KMS-11 (cell line): ENCODE results near the gene VMP1.
A peak's percentile ranks its signal among the peaks of the same experiment; 100 is the strongest.
"Not testable (repeated sequence)": the region's sequence is repeated elsewhere in the genome, so short reads cannot be mapped to it uniquely, and the experiment has no call there.

Experiments
- H2AFZ ChIP-seq: fragments of 200-600 bp; sonication (generic); 2 replicates; pipeline ENCODE4 v1.6.1; 2016; ENCODE audit warnings: antibody characterized with exemption, mixed run types, low read depth
- H3K27ac ChIP-seq: fragments of 200-600 bp; sonication (generic); 2 replicates; pipeline ENCODE4 v1.6.1; 2016; ENCODE audit warnings: mild to moderate bottlenecking, mixed run types
- H3K27me3 ChIP-seq: fragments of 200-600 bp; sonication (generic); 2 replicates; pipeline ENCODE4 v1.6.1; 2017; ENCODE audit warnings: mild to moderate bottlenecking, low read depth, mixed run types, moderate library complexity; ENCODE audit not compliant: insufficient read depth
- H3K36me3 ChIP-seq: fragments of 200-600 bp; sonication (generic); 2 replicates; pipeline ENCODE4 v1.6.1; 2017; ENCODE audit warnings: mild to moderate bottlenecking, mixed run types; ENCODE audit not compliant: insufficient read depth
- H3K4me1 ChIP-seq: fragments of 200-600 bp; sonication (generic); 2 replicates; pipeline ENCODE4 v1.6.1; 2016; ENCODE audit warnings: mild to moderate bottlenecking, low read depth, mixed run types; ENCODE audit not compliant: poor library complexity, severe bottlenecking
- H3K4me2 ChIP-seq: fragments of 200-600 bp; sonication (generic); 2 replicates; pipeline ENCODE4 v1.7.0; 2016; ENCODE audit warnings: mild to moderate bottlenecking, mixed run types
- H3K4me3 ChIP-seq: fragments of 200-600 bp; sonication (generic); IDR thresholded peaks from 2 replicates; pipeline ENCODE4 v1.6.1; 2017; ENCODE audit warnings: low read depth, low read length, mixed read lengths; ENCODE audit not compliant: insufficient read depth
- H3K79me2 ChIP-seq: fragments of 200-600 bp; sonication (generic); 2 replicates; pipeline ENCODE4 v1.6.1; 2016; ENCODE audit warnings: low read depth, mixed run types; ENCODE audit not compliant: insufficient read depth
- H3K9ac ChIP-seq: fragments of 200-600 bp; sonication (generic); 2 replicates; pipeline ENCODE4 v1.6.1; 2016; ENCODE audit warnings: mild to moderate bottlenecking, mixed run types
- H4K20me1 ChIP-seq: fragments of 200-600 bp; sonication (generic); 2 replicates; pipeline ENCODE4 v1.6.1; 2016; ENCODE audit warnings: mild to moderate bottlenecking, mixed run types; ENCODE audit not compliant: insufficient read depth
- CTCF ChIP-seq: fragments of 200-600 bp; sonication (generic); conservative IDR thresholded peaks from 2 replicates; pipeline ENCODE4 v1.6.1; 2017; ENCODE audit warnings: low read depth, mild to moderate bottlenecking, antibody characterized with exemption, low read length, moderate library complexity, mixed read lengths

VMP1 gene

GRCh38 chr17:59779521-59779920 lies 72.1 kb downstream of the VMP1 start:
- Histone ChIP-seq H4K20me1 (no peaks in the 10 kb centered on the region), H3K9ac (no peak overlapping the region), H3K79me2 (no peaks in the 10 kb centered on the region), H3K27me3 (no peaks in the 10 kb centered on the region), H3K36me3 (peaks cover 5% of the 10 kb centered on the region; the same call in 1 of the 2 replicates), H2AFZ (no peak overlapping the region), H3K4me3 (no peak overlapping the region), H3K4me1 (peaks cover 61% of the 10 kb centered on the region), H3K4me2 (peak overlapping the region; percentile 5; the same call in 1 of the 2 replicates), H3K27ac (no peak overlapping the region)
- TF ChIP-seq CTCF: no peak

- H4K20me1 ChIP-seq, H2AFZ ChIP-seq, H3K79me2 ChIP-seq, H3K27me3 ChIP-seq, H3K9ac ChIP-seq, H3K4me2 ChIP-seq, H3K27ac ChIP-seq, H3K4me3 ChIP-seq, H3K36me3 ChIP-seq: not testable (repeated sequence)
- H3K4me1 ChIP-seq: peaks cover 71% of the 10 kb centered on the region
These were observed 73.1 kb downstream of the VMP1 start for GRCh38 chr17:59780548-59780947.

DNA sequence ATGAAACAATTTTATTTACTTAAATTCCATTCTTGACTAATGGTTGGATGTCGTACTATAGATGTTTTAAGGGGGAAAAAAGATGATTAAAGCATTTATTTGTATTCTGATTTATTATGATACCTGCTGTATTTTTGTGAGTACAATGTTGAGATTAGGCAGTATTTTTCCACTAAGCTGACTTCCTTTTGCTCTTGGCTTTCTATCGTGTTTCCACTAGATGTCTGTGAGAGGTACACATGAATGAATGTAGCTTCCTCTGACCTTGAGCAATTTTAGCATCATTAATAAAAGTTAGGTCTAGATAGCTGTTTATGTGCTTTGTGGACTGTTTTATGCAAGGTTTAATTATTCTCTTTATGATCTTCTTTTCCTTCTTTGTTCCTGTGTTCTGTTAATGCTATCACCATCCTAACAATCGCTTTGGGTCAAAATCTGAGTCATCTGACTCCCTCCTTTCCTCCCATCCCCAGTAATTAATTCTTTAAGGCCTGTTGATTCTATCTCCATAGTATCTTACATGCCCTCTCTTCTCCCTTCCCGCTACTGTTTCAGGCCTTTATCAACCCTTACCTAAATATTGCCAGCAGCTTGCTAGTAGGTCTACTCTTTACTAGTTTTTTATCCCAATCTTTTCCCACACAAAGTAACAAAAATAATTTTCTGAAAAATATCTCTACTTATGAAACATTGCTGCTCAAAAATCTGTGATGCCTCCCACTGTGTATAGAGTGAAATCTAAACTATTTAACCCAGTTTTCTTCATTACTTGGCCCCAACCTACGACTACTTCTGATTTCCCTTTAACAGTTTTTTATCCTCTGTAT lies 76.0 kb downstream of the VMP1 start:
- H4K20me1 ChIP-seq: no peaks in the 10 kb centered on the region
- H3K9ac ChIP-seq: peak overlapping the region; percentile 66; the same call in 1 of the 2 replicates
- H3K27ac ChIP-seq: peak overlapping the region; percentile 98
- H3K79me2 ChIP-seq: no peaks in the 10 kb centered on the region
- no peak overlapping the region for H3K4me3 ChIP-seq
- TF ChIP-seq CTCF: no peak
- H3K4me2 ChIP-seq: peak overlapping the region; percentile 99
- no peaks in the 10 kb centered on the region for H3K27me3 ChIP-seq
- no peaks in the 10 kb centered on the region for H3K36me3 ChIP-seq
- H2AFZ ChIP-seq: no peak overlapping the region
- peaks cover 100% of the 10 kb centered on the region for H3K4me1 ChIP-seq

GRCh38 chr17:59785091-59785799 lies 77.8 kb downstream of the VMP1 start:
- H3K9ac ChIP-seq: peak overlapping the region; percentile 66
- no peaks in the 10 kb centered on the region for H3K36me3 ChIP-seq
- H3K27ac ChIP-seq: peak overlapping the region; percentile 98
- no peaks in the 10 kb centered on the region for H3K27me3 ChIP-seq
- peak overlapping the region; percentile 99 for H3K4me2 ChIP-seq
- peaks cover 100% of the 10 kb centered on the region for H3K4me1 ChIP-seq
- H3K79me2 ChIP-seq: peaks cover 10% of the 10 kb centered on the region; the same call in 1 of the 2 replicates
- no peak overlapping the region for H3K4me3 ChIP-seq
- TF ChIP-seq CTCF: no peak; the same call in 1 of the 2 replicates
- H4K20me1 ChIP-seq: no peaks in the 10 kb centered on the region
- peak overlapping the region; percentile 52 for H2AFZ ChIP-seq
